H9 (cell line): Measurements from ENCODE around the gene MLIP. TPM values are rescaled to one million over a fixed set of nuclear protein-coding genes. Genes with fewer than 3 reads are reported as not detected.

ENCODE experiments used
- DNase-seq: peaks from one replicate; pipeline ENCODE4 v3.0.0-alpha.2; 2017
- H2AFZ ChIP-seq: one replicate; pipeline ENCODE4 v1.6.1; 2013; ENCODE audit warnings: mild to moderate bottlenecking, low read length, control low read depth, moderate library complexity
- H2AK5ac ChIP-seq: 2 replicates; pipeline ENCODE4 v1.6.1; 2013; ENCODE audit warnings: low read length, control low read depth, mixed read lengths; ENCODE audit not compliant: insufficient read length
- H2BK120ac ChIP-seq: one replicate; pipeline ENCODE4 v1.6.1; 2013; ENCODE audit warnings: low read depth, mild to moderate bottlenecking, low read length, control low read depth, inconsistent platforms; ENCODE audit not compliant: poor library complexity, severe bottlenecking
- H2BK12ac ChIP-seq: 2 replicates; pipeline ENCODE4 v1.6.1; 2013; ENCODE audit warnings: low read length, control low read depth, mixed read lengths, low read depth; ENCODE audit not compliant: insufficient read length
- H2BK15ac ChIP-seq: 2 replicates; pipeline ENCODE4 v1.6.1; 2013; ENCODE audit warnings: low read depth, low read length, control low read depth
- H2BK20ac ChIP-seq: one replicate; pipeline ENCODE4 v1.6.1; 2013; ENCODE audit warnings: low read depth, mild to moderate bottlenecking, low read length, control low read depth, inconsistent platforms; ENCODE audit not compliant: poor library complexity, severe bottlenecking
- H2BK5ac ChIP-seq: 2 replicates; pipeline ENCODE4 v1.6.1; 2013; ENCODE audit warnings: low read length, control low read depth, mixed read lengths; ENCODE audit not compliant: insufficient read length
- H3K14ac ChIP-seq: 2 replicates; pipeline ENCODE4 v1.6.1; 2013; ENCODE audit warnings: low read length, control low read depth; ENCODE audit not compliant: insufficient read depth
- H3K18ac ChIP-seq: 2 replicates; pipeline ENCODE4 v1.6.1; 2013; ENCODE audit warnings: low read depth, mild to moderate bottlenecking, mixed read lengths, low read length, control low read depth; ENCODE audit not compliant: insufficient read length
- H3K23ac ChIP-seq: 2 replicates; pipeline ENCODE4 v1.6.1; 2013; ENCODE audit warnings: low read length, control low read depth, mixed read lengths, low read depth; ENCODE audit not compliant: insufficient read length
- H3K23me2 ChIP-seq: 2 replicates; pipeline ENCODE4 v1.6.1; 2013; ENCODE audit warnings: low read depth, mild to moderate bottlenecking, mixed read lengths, low read length, control low read depth; ENCODE audit not compliant: insufficient read length, poor library complexity, severe bottlenecking
- H3K27ac ChIP-seq: 2 replicates; pipeline ENCODE4 v1.5.1; 2013; ENCODE audit warnings: low read length, control low read depth, mixed read lengths, low read depth; ENCODE audit not compliant: insufficient read length
- H3K27me3 ChIP-seq: 2 replicates; pipeline ENCODE4 v1.6.1; 2013; ENCODE audit warnings: low read length, control low read depth, inconsistent platforms; ENCODE audit not compliant: insufficient read depth
- H3K4ac ChIP-seq: 2 replicates; pipeline ENCODE4 v1.6.1; 2013; ENCODE audit warnings: low read depth, mild to moderate bottlenecking, control low read depth, inconsistent platforms, low read length, moderate library complexity
- H3K4me1 ChIP-seq: 2 replicates; pipeline ENCODE4 v1.6.1; 2013; ENCODE audit warnings: low read length, control low read depth, inconsistent platforms; ENCODE audit not compliant: insufficient read depth
- H3K4me2 ChIP-seq: 2 replicates; pipeline ENCODE4 v1.6.1; 2013; ENCODE audit warnings: low read length, control low read depth, mixed read lengths; ENCODE audit not compliant: insufficient read length, insufficient read depth
- H3K56ac ChIP-seq: 2 replicates; pipeline ENCODE4 v1.6.1; 2013; ENCODE audit warnings: low read depth, mild to moderate bottlenecking, mixed read lengths, low read length, control low read depth; ENCODE audit not compliant: insufficient read length
- H3K79me1 ChIP-seq: 2 replicates; pipeline ENCODE4 v1.6.1; 2013; ENCODE audit warnings: low read depth, mild to moderate bottlenecking, moderate library complexity, low read length, control low read depth, inconsistent platforms; ENCODE audit not compliant: insufficient read depth, poor library complexity, severe bottlenecking
- H3K79me2 ChIP-seq: 2 replicates; pipeline ENCODE4 v1.6.1; 2013; ENCODE audit warnings: low read length, control low read depth, inconsistent platforms; ENCODE audit not compliant: insufficient read depth
- H3K9ac ChIP-seq: 2 replicates; pipeline ENCODE4 v1.6.1; 2013; ENCODE audit warnings: low read length, control low read depth, mixed read lengths; ENCODE audit not compliant: insufficient read length; ENCODE audit errors: extremely low read depth
- H3K9me3 ChIP-seq: one replicate; pipeline ENCODE4 v1.6.1; 2013; ENCODE audit warnings: low read depth, low read length, inconsistent platforms; ENCODE audit not compliant: control insufficient read depth
- H3T11ph ChIP-seq: one replicate; pipeline ENCODE4 v1.6.1; 2013; ENCODE audit warnings: mild to moderate bottlenecking, low read length, control low read depth, inconsistent platforms
- H4K20me1 ChIP-seq: one replicate; pipeline ENCODE4 v1.6.1; 2013; ENCODE audit not compliant: control insufficient read depth, insufficient read length, insufficient read depth
- H4K5ac ChIP-seq: 2 replicates; pipeline ENCODE4 v1.6.1; 2013; ENCODE audit warnings: low read depth, mild to moderate bottlenecking, mixed read lengths, low read length, control low read depth; ENCODE audit not compliant: insufficient read length
- H4K8ac ChIP-seq: replicated peaks from 2 replicates; pipeline ENCODE4 v1.6.1; 2013; ENCODE audit warnings: low read length, control low read depth, mixed read lengths, low read depth; ENCODE audit not compliant: insufficient read length
- H4K91ac ChIP-seq: 2 replicates; pipeline ENCODE4 v1.6.1; 2013; ENCODE audit warnings: low read depth, mild to moderate bottlenecking, moderate library complexity, mixed read lengths, low read length, control low read depth; ENCODE audit not compliant: insufficient read length
- H3K27ac Mint-ChIP-seq, 3 experiments: 2 replicates in 2 of 3; 3 replicates in 1 of 3; pipeline ENCODE4 v1.8.0; 2020 to 2021; ENCODE audit warnings: mixed read lengths in 3 of 3, mild to moderate bottlenecking in 1 of 3, moderate library complexity in 1 of 3
- H3K27me3 Mint-ChIP-seq: 2 replicates; pipeline ENCODE4 v1.8.0; 2021; ENCODE audit warnings: low read depth, mild to moderate bottlenecking, moderate library complexity, mixed read lengths
- H3K36me3 Mint-ChIP-seq, 3 experiments: 2 replicates in 2 of 3; 3 replicates in 1 of 3; pipeline ENCODE4 v1.8.0; 2020 to 2021; ENCODE audit warnings: low read depth in 3 of 3, mixed read lengths in 3 of 3; ENCODE audit not compliant: insufficient read depth in 1 of 3
- H3K4me1 Mint-ChIP-seq, 2 experiments: 2 replicates each; pipeline ENCODE4 v1.8.0; 2020; ENCODE audit warnings: mixed read lengths in 2 of 2
- H3K4me3 Mint-ChIP-seq, 2 experiments: 2 replicates in 1 of 2; 3 replicates in 1 of 2; pipeline ENCODE4 v1.8.0; 2020 to 2021; ENCODE audit warnings: mild to moderate bottlenecking in 2 of 2, mixed read lengths in 2 of 2, moderate library complexity in 1 of 2
- H3K9me3 Mint-ChIP-seq, 2 experiments: 2 replicates in 1 of 2; 3 replicates in 1 of 2; pipeline ENCODE4 v1.8.0; 2020; ENCODE audit warnings: mild to moderate bottlenecking in 2 of 2, mixed read lengths in 2 of 2, moderate library complexity in 1 of 2
- WGBS: extraction: QIAGEN DNeasy Blood & Tissue Kit; methylation state at CpG from one replicate; pipeline ENCODE4 v1.1.7; 2013; ENCODE audit warnings: missing lambda C conversion rate, low lambda C conversion rate, mixed read lengths; ENCODE audit not compliant: insufficient read length; ENCODE audit errors: extremely low coverage; 5-methylcytosine and 5-hydroxymethylcytosine counted together
- total RNA-seq: library from RNA; stranded (reverse); gene quantifications from 2 replicates; pipeline ENCODE4 v1.2.1, GENCODE V29; 2021
- TF ChIP-seq, protein P1 (sequence below): fragments of 200-600 bp; sonication (generic); conservative IDR thresholded peaks from 3 replicates; pipeline ENCODE4 v1.8.0; 2021; ENCODE audit warnings: antibody characterized with exemption, mild to moderate bottlenecking

Gene MLIP
- total RNA-seq, 1 experiment from 2014 or later = not detected

DNA sequence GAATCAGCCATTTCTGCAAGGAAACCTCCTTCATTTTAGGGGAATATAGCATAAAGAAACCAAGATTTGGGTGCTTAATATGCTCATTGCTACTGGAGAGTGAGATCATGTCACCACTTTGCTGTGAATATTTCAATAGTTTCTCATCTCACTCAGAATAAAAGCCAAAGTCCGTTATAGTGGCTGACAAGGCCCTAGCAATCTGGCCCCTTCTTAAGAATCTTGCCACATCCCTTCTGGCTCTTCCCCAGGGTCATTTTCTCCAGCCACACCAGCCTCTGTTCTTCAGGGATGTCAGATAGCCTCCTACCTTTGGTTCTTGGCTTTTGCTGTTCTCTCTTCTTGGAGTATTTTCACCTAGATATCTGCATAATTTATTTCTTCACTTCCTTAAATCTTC is 24.8 kb upstream of the MLIP start:
- Histone ChIP-seq H3T11ph (no peak overlapping the region), H2BK5ac (no peak overlapping the region), H3K18ac (no peak overlapping the region), H4K8ac (no peak overlapping the region), H3K27me3 (no peaks in the 10 kb centered on the region), H3K9ac (no peak overlapping the region), H4K91ac (no peak overlapping the region), H4K5ac (no peak overlapping the region), H3K56ac (no peak overlapping the region), H2BK120ac (no peak overlapping the region), H2BK20ac (no peak overlapping the region), H3K4me2 (no peak overlapping the region), H2BK12ac (no peak overlapping the region), H2AFZ (no peak overlapping the region), H3K14ac (no peak overlapping the region), H3K9me3 (no peaks in the 10 kb centered on the region), H2AK5ac (no peak overlapping the region), H3K79me2 (no peaks in the 10 kb centered on the region), H4K20me1 (no peaks in the 10 kb centered on the region), H3K27ac (no peak overlapping the region), H3K4me1 (no peaks in the 10 kb centered on the region), H3K79me1 (no peaks in the 10 kb centered on the region), H2BK15ac (no peak overlapping the region), H3K4ac (no peak overlapping the region), H3K23me2 (no peaks in the 10 kb centered on the region), H3K23ac (no peak overlapping the region)
- Mint-ChIP-seq H3K36me3 (no peaks in the 10 kb centered on the region), H3K27ac (no peak overlapping the region), H3K4me3 (no peak overlapping the region), H3K27me3 (no peaks in the 10 kb centered on the region), H3K4me1 (no peaks in the 10 kb centered on the region), H3K9me3 (no peaks in the 10 kb centered on the region)
- no peak for DNase-seq
- no CpG with 5 or more reads among the region's 1 CpG for WGBS
- TF ChIP-seq, protein P1, sequence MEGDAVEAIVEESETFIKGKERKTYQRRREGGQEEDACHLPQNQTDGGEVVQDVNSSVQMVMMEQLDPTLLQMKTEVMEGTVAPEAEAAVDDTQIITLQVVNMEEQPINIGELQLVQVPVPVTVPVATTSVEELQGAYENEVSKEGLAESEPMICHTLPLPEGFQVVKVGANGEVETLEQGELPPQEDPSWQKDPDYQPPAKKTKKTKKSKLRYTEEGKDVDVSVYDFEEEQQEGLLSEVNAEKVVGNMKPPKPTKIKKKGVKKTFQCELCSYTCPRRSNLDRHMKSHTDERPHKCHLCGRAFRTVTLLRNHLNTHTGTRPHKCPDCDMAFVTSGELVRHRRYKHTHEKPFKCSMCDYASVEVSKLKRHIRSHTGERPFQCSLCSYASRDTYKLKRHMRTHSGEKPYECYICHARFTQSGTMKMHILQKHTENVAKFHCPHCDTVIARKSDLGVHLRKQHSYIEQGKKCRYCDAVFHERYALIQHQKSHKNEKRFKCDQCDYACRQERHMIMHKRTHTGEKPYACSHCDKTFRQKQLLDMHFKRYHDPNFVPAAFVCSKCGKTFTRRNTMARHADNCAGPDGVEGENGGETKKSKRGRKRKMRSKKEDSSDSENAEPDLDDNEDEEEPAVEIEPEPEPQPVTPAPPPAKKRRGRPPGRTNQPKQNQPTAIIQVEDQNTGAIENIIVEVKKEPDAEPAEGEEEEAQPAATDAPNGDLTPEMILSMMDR = no peak
